ENCODE measurements around the gene PCDHA6.
"Not testable (repeated sequence)": the region's sequence is repeated elsewhere in the genome, so short reads cannot be mapped to it uniquely, and the experiment has no call there.

The PCDHA6 gene

GRCh38 chr5:140823475-140823874 lies 4.3 kb upstream of the PCDHA6 start:
- no peak for TF ChIP-seq MAX (IDR thresholded peaks at IDR 0.05; ENCODE audit: low read depth, low read length)
- TF ChIP-seq POLR2A (IDR thresholded peaks at IDR 0.05; ENCODE audit: extremely low read depth, insufficient read length): no peak
- no peak for TF ChIP-seq MYC (IDR thresholded peaks at IDR 0.05; ENCODE audit: low read depth, low read length)
- TF ChIP-seq, protein P1, sequence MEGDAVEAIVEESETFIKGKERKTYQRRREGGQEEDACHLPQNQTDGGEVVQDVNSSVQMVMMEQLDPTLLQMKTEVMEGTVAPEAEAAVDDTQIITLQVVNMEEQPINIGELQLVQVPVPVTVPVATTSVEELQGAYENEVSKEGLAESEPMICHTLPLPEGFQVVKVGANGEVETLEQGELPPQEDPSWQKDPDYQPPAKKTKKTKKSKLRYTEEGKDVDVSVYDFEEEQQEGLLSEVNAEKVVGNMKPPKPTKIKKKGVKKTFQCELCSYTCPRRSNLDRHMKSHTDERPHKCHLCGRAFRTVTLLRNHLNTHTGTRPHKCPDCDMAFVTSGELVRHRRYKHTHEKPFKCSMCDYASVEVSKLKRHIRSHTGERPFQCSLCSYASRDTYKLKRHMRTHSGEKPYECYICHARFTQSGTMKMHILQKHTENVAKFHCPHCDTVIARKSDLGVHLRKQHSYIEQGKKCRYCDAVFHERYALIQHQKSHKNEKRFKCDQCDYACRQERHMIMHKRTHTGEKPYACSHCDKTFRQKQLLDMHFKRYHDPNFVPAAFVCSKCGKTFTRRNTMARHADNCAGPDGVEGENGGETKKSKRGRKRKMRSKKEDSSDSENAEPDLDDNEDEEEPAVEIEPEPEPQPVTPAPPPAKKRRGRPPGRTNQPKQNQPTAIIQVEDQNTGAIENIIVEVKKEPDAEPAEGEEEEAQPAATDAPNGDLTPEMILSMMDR (IDR thresholded peaks at IDR 0.05; ENCODE audit: low read depth, low read length): no peak
- no peak for DNase-seq (ENCODE audit: low read depth)
- H3K4me3 ChIP-seq (ENCODE audit: low read depth, low read length): no peak overlapping the region

DNA sequence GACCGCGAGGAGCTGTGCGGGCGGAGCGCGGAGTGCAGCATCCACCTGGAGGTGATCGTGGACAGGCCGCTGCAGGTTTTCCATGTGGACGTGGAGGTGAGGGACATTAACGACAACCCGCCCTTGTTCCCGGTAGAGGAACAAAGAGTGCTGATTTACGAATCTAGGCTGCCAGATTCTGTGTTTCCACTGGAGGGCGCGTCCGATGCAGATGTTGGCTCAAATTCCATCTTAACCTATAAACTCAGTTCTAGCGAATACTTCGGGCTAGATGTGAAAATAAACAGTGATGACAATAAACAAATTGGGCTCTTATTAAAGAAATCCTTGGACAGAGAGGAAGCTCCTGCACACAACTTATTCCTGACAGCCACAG lies 590 bp downstream of the PCDHA6 start:
- no peak for TF ChIP-seq POLR2A (IDR thresholded peaks at IDR 0.05; ENCODE audit: extremely low read depth, insufficient read length)
- TF ChIP-seq, protein P1 (IDR thresholded peaks at IDR 0.05; ENCODE audit: low read depth, low read length): no peak
- no peak for DNase-seq (ENCODE audit: low read depth)
- H3K4me3 ChIP-seq (ENCODE audit: low read depth, low read length): no peak overlapping the region

DNA sequence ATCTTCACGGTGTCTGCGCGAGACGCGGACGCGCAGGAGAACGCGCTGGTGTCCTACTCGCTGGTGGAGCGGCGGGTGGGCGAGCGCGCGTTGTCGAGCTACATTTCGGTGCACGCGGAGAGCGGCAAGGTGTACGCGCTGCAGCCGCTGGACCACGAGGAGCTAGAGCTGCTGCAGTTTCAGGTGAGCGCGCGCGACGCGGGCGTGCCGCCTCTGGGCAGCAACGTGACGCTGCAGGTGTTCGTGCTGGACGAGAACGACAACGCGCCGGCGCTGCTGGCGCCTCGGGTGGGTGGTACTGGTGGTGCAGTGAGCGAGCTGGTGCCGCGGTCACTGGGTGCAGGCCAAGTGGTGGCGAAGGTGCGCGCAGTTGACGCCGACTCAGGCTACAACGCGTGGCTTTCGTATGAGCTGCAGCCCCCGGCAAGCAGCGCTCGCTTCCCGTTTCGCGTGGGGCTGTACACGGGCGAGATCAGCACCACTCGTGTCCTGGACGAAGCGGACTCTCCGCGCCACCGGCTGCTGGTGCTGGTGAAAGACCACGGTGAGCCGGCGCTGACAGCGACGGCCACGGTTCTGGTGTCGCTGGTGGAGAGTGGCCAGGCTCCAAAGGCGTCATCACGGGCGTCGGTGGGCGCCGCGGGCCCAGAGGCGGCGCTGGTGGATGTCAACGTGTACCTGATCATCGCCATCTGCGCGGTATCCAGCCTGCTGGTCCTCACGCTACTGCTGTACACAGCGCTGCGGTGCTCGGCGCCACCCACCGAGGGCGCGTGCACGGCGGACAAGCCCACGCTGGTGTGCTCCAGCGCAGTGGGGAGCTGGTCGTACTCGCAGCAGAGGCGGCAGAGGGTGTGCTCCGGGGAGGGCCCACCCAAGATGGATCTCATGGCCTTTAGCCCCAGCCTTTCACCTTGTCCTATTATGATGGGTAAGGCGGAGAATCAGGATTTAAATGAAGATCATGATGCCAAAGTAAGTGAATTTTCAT lies 2.0 kb downstream of the PCDHA6 start:
- DNase-seq (ENCODE audit: low read depth); H3K4me3 ChIP-seq (ENCODE audit: low read depth, low read length): not testable (repeated sequence)

DNA sequence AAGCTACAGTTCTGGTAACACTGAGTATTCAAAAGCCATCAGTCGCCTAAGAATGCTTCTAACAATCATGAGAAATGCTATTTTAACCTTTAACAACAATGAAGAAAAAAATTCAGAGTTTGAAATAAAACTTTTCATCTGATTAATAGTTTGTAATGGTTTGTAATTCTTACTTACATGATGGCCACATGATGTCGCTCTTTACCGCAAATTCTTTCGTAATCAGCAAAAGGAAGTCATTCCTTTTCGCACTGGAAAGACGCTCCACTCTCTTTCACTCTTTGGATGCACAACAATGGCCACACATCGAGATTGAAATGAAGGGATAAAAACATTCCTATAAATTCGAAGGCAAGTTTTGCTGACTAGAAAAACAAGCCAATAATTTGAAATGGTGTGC lies 6.2 kb downstream of the PCDHA6 start, which contains the start of gene PCDHA7:
Gene PCDHA7 (plus strand): TSS at position 277 of the 400 bp plus-strand sequence. CDS start 115 bp downstream, at position 392.
- TF ChIP-seq, protein P1 (IDR thresholded peaks at IDR 0.05; ENCODE audit: low read depth, low read length): no peak
- no peak for TF ChIP-seq POLR2A (IDR thresholded peaks at IDR 0.05; ENCODE audit: extremely low read depth, insufficient read length)
- TF ChIP-seq MAX (IDR thresholded peaks at IDR 0.05; ENCODE audit: low read depth, low read length): no peak
- TF ChIP-seq MYC (IDR thresholded peaks at IDR 0.05; ENCODE audit: low read depth, low read length): no peak
- peak; percentile 16 for DNase-seq (ENCODE audit: low read depth)
- H3K4me3 ChIP-seq (ENCODE audit: low read depth, low read length): no peak within 1 kb of the TSS

GRCh38 chr5:140834439-140835008 lies 6.8 kb downstream of the PCDHA6 start:
- not testable (repeated sequence) for H3K4me3 ChIP-seq (ENCODE audit: low read depth, low read length); DNase-seq (ENCODE audit: low read depth)

- H3K4me3 ChIP-seq (ENCODE audit: low read depth, low read length): no peak overlapping the region
- TF ChIP-seq POLR2A (IDR thresholded peaks at IDR 0.05; ENCODE audit: extremely low read depth, insufficient read length) (no peak), MAX (IDR thresholded peaks at IDR 0.05; ENCODE audit: low read depth, low read length) (no peak), MYC (IDR thresholded peaks at IDR 0.05; ENCODE audit: low read depth, low read length) (no peak)
- TF ChIP-seq, protein P1 (IDR thresholded peaks at IDR 0.05; ENCODE audit: low read depth, low read length): no peak
- no peak for DNase-seq (ENCODE audit: low read depth)
Observed at GRCh38 chr5:140835622-140836510, 8.1 kb downstream of the PCDHA6 start.
